Mucosa of descending colon (tissue), 3 donors: ENCODE measurements around the gene OSBPL6. TPM values are rescaled to one million over a fixed set of nuclear protein-coding genes. Genes with fewer than 3 reads are reported as not detected.

Experiments
- ATAC-seq: fragments of 200-7000 bp; cut with Tn5 transposase; one replicate; pipeline ENCODE4 v1.9.1; 2020; ENCODE audit warnings: mild to moderate bottlenecking, moderate library complexity
- DNase-seq, 3 donors: peaks; one replicate each; pipeline ENCODE4 v3.0.0-alpha.2; 2020
- H3K36me3 ChIP-seq: fragments of 200-600 bp; one replicate; pipeline ENCODE4 v1.8.0; 2021; ENCODE audit warnings: low read depth, mild to moderate bottlenecking
- H3K4me1 ChIP-seq: fragments of 200-600 bp; one replicate; pipeline ENCODE4 v1.8.0; 2021; ENCODE audit warnings: low read depth, mild to moderate bottlenecking
- H3K4me3 ChIP-seq: fragments of 200-600 bp; one replicate; pipeline ENCODE4 v1.8.0; 2021; ENCODE audit warnings: mild to moderate bottlenecking
- H3K9me3 ChIP-seq: fragments of 200-600 bp; one replicate; pipeline ENCODE4 v1.8.0; 2021; ENCODE audit warnings: mild to moderate bottlenecking
- intact Hi-C, 2 donors: fragments of 100-400 bp; cut with DNase I in 1 of 2; cut with micrococcal nuclease in 1 of 2; formaldehyde crosslinking; loops; one replicate each; pipeline versions ENCODE4 v1.11.0 to v1.11.1; 2022; cut with DNase I, micrococcal nuclease
- total RNA-seq, 3 donors: library from RNA; stranded (reverse); fragmentation: NEBNext Ultra II Directional in 2 of 3; extraction: Animal tissue kit (Norgen Biotek cat#: 25700) in 2 of 3; gene quantifications; one replicate each; pipeline versions ENCODE4 v1.2.1 to v1.2.4, GENCODE V29; 2021 to 2023
- TF ChIP-seq, protein P1 (sequence below): fragments of 200-600 bp; IDR thresholded peaks from one replicate; pipeline ENCODE4 v1.8.0; 2022; ENCODE audit warnings: antibody characterized with exemption, mild to moderate bottlenecking
- donor health status: DM: no; HTN: no; CAD: no; lungs with moderate emphysema.
- donor health status: DM: no; HTN: no; CAD: no.
- donor health status: DM: no; HTN: yes; CAD: no.

The OSBPL6 gene
- total RNA-seq, 3 donors from 2014 or later, result 1.3 to 2.7 (median 1.5) TPM

DNA sequence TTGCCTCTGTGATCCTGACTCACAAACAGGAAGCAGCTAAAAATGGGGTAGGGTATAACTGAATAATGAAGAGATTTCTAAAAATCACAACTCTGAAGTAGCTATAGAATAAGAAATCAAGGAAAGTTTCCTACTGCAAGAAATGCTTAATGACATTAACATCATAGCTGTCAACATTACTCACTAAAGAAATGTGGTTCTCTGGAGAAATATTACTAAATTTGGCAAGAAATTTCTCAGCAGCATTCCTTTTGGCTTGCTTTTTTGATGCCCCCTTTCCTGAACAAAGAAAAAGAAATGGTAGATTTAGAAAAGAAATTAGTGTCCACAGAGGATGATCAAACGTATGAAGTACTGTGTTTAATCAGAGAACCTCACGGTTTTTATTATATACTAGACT is 247.1 kb downstream of the OSBPL6 start:
- ATAC-seq (no peak), DNase-seq (no peak)
- Histone ChIP-seq H3K4me3 (no peak overlapping the region), H3K4me1 (no peaks in the 10 kb centered on the region), H3K9me3 (no peaks in the 10 kb centered on the region), H3K36me3 (no peaks in the 10 kb centered on the region)
- intact Hi-C loops, result no loop called here
- TF ChIP-seq, protein P1, sequence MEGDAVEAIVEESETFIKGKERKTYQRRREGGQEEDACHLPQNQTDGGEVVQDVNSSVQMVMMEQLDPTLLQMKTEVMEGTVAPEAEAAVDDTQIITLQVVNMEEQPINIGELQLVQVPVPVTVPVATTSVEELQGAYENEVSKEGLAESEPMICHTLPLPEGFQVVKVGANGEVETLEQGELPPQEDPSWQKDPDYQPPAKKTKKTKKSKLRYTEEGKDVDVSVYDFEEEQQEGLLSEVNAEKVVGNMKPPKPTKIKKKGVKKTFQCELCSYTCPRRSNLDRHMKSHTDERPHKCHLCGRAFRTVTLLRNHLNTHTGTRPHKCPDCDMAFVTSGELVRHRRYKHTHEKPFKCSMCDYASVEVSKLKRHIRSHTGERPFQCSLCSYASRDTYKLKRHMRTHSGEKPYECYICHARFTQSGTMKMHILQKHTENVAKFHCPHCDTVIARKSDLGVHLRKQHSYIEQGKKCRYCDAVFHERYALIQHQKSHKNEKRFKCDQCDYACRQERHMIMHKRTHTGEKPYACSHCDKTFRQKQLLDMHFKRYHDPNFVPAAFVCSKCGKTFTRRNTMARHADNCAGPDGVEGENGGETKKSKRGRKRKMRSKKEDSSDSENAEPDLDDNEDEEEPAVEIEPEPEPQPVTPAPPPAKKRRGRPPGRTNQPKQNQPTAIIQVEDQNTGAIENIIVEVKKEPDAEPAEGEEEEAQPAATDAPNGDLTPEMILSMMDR, result no peak

DNA sequence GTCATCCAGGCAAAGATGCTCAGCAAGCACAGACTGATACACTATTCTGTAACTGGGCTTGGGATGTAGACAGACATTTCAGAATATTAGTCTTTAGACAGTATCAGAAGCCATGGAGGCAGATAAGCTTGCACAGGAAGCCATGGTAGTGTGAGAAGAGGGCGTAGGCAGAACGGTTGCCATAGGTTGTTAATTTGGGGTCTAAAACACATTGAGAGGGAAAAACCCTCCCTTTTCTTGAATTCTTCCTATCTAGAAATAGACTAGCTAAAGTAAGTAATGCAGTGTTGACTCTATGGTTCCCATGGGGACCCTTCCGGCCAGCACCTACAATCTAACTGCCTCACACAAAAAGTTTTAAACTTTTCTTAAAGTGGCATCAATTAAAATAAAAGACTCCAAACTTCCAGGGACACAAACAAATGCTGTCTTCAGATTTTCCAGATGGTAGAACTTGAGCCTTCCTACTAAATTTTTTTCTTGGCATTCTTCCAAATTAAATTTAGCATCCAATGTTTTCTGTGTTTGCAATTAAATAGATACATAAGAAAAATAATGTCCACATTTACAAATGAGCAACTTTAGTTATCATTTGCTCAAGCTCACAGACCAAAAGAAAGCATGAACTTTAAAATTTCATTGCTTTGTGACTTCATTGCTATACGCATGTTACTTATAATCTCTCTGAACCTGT is 254.8 kb downstream of the OSBPL6 start:
- Histone ChIP-seq H3K4me1 (peaks cover 13% of the 10 kb centered on the region), H3K36me3 (no peaks in the 10 kb centered on the region), H3K4me3 (no peak overlapping the region), H3K9me3 (no peaks in the 10 kb centered on the region)
- intact Hi-C loops, result no loop called here
- DNase-seq (no peak), ATAC-seq (no peak)
- TF ChIP-seq, protein P1, result no peak

DNA sequence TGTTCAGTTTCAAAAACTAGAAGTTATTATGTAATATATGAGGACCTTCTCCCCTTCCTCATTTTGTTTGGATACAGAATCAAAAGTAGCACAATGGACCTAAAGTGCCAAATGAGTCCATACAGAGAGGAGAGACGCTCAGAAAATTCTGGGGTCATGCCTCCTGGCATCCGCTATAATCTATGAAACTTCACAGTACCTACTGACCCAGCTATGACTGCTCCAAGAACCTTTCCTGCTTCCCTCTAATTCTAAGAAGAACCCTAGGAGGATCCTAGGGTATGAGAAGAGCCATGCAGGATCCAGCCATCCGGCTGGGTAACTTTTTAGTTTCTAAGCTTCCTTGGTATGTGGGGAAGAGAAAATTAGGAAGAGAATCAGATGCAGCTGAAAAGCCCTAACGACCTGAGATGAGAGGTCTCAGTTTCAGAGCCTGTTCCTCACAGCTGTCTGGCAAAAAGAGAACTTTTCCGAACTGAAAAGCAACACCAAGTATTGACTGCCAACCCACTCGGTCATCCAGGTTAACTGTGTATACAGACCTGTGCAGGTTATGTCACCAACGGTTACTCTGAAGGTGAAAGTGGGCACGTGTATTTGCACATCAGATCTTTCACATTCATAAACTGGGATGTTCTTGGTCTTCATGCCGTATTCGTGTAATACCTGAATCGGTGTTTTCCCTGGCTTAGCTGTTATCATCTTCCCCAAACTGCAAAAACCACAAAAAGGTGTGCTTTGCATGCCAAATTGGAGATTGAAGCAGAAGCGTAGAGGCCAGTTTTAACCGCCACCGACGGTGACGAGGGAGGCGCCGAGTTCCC is 255.6 kb downstream of the OSBPL6 start:
- no peaks in the 10 kb centered on the region for H3K36me3 ChIP-seq
- TF ChIP-seq, protein P1, result no peak
- peak overlapping the region; percentile 90 for H3K4me3 ChIP-seq
- peak in 1 of 3 donors; percentile 34 for DNase-seq
- H3K9me3 ChIP-seq, result no peaks in the 10 kb centered on the region
- intact Hi-C loops, result no loop called here
- peaks cover 13% of the 10 kb centered on the region for H3K4me1 ChIP-seq
- peak; percentile 5 for ATAC-seq

DNA sequence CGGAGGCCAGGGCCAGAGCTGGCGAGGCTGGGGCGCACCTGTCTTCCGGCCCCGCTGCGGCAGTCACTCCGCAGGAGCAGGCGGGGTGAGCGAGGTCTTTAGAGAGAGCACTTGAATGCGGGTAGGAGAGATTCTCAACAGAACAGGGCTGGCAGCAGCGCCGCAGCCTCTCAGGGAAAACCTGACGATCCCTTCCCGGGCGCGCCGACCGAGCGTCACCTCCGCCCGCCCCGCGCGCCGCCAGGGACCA is 256.1 kb downstream of the OSBPL6 start:
- H3K4me3 ChIP-seq, result peak overlapping the region; percentile 90
- intact Hi-C loops, result no loop called here
- no peaks in the 10 kb centered on the region for H3K9me3 ChIP-seq
- DNase-seq (peak in 1 of 3 donors; percentile 89), ATAC-seq (no peak)
- H3K36me3 ChIP-seq, result no peaks in the 10 kb centered on the region
- H3K4me1 ChIP-seq, result peaks cover 13% of the 10 kb centered on the region
- TF ChIP-seq, protein P1, result no peak

DNA sequence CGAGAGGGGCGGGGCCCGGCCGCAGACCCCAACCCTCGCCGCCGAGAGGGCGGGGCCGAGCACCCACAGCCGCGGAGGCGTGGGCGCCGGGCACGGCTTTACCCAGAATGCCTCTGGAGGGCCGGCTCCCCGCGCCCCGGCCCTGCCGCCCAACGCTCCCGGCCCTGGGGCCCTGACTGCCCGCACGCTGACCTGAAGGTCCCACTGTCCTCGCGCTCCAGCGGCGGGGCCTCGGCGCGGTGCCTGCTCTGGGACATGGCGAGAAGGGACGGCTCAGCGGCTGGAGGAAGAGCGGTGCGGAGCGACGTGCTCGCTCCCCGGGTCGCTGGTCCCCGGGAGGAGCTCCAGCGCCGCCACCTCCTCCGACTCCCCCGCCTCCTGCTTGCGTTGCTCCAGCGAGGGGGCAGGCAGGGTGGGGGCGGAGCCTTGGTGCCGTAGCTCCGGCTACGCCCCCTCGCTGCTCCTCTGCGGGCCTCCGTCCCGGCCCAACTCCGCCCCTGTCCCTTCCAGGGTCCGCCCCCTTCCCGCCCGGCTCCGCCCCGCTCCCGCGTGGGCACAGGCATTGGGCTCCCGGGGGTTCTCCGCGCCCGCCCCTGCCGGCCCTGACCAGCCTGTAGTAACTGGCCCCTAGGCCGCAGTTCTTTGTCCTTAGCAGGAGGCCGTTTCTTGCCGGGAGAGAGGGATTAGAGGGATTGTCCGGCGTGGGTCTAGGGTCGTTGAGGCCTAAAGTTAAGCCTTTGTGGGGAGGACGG is 256.6 kb downstream of the OSBPL6 start, which contains the start of the genes PJVK and PRKRA:
PJVK (plus strand) TSS at position 605 of the 752 bp plus-strand sequence. CDS start 2,032 bp downstream, outside the sequence.
PRKRA (minus strand) TSS at position 402 of the 752 bp plus-strand sequence; CDS start at position 257, 145 bp downstream.
- TF ChIP-seq, protein P1, result peak; percentile 14
- H3K36me3 ChIP-seq, result no peaks in the 10 kb centered on the region
- ATAC-seq (peak; percentile 96), DNase-seq (peak; percentile 98 to 99 (median 98))
- no peaks in the 10 kb centered on the region for H3K9me3 ChIP-seq
- peaks cover 13% of the 10 kb centered on the region for H3K4me1 ChIP-seq
- peak within 1 kb of the TSS; percentile 90 for H3K4me3 ChIP-seq
- intact Hi-C loops, result no loop called here
